IPS DF 4.7 (cell line): Measurements from ENCODE around the gene BPIFB2.
"Not testable (repeated sequence)": the region's sequence is repeated elsewhere in the genome, so short reads cannot be mapped to it uniquely, and the experiment has no call there.

Source experiments
- DNase-seq: peaks from one replicate; pipeline ENCODE4 v3.0.0-alpha.2; 2013; ENCODE audit warnings: low spot score; ENCODE audit errors: extremely low read depth

BPIFB2 gene

GRCh38 chr20:33034901-33035492 lies 27.5 kb downstream of the BPIFB2 start:
- no peak for DNase-seq

GRCh38 chr20:33037456-33037855 lies 30.0 kb downstream of the BPIFB2 start:
- no peak for DNase-seq

- no peak for DNase-seq
Measured at GRCh38 chr20:33038243-33038642, 30.7 kb downstream of the BPIFB2 start.

GRCh38 chr20:33042430-33042829 lies 34.9 kb downstream of the BPIFB2 start:
- DNase-seq: no peak

- DNase-seq: no peak
Measured at GRCh38 chr20:33042983-33043730, 35.7 kb downstream of the BPIFB2 start.

- DNase-seq: no peak
Measured at GRCh38 chr20:33043731-33044181, 36.3 kb downstream of the BPIFB2 start.

- not testable (repeated sequence) for DNase-seq
Measured at GRCh38 chr20:33045129-33045721, 37.7 kb downstream of the BPIFB2 start.

GRCh38 chr20:33046412-33046811 lies 38.9 kb downstream of the BPIFB2 start:
- no peak for DNase-seq

- DNase-seq: no peak
Measured at GRCh38 chr20:33051333-33051732, 43.8 kb downstream of the BPIFB2 start.

GRCh38 chr20:33053291-33054106 lies 46.0 kb downstream of the BPIFB2 start, which contains the start of gene BPIFB3:
Gene BPIFB3 (plus strand): TSS chr20:33053903. CDS start chr20:33055436, 1,533 bp downstream.
- no peak for DNase-seq

- no peak for DNase-seq
Measured at GRCh38 chr20:33054381-33054780, 46.9 kb downstream of the BPIFB2 start.

GRCh38 chr20:33054791-33055190 lies 47.3 kb downstream of the BPIFB2 start:
- DNase-seq: no peak

GRCh38 chr20:33059136-33059535 lies 51.6 kb downstream of the BPIFB2 start:
- DNase-seq: no peak

- no peak for DNase-seq
Measured at GRCh38 chr20:33059741-33060390, 52.4 kb downstream of the BPIFB2 start.

GRCh38 chr20:33061658-33062028 lies 54.1 kb downstream of the BPIFB2 start:
- no peak for DNase-seq

- DNase-seq: no peak
Measured at GRCh38 chr20:33062105-33062824, 54.8 kb downstream of the BPIFB2 start.

- no peak for DNase-seq
Measured at GRCh38 chr20:33062825-33063149, 55.3 kb downstream of the BPIFB2 start.

GRCh38 chr20:33063271-33063670 lies 55.8 kb downstream of the BPIFB2 start:
- DNase-seq: no peak

- no peak for DNase-seq
Measured at GRCh38 chr20:33064572-33065287, 57.2 kb downstream of the BPIFB2 start.

- no peak for DNase-seq
Measured at GRCh38 chr20:33065785-33066184, 58.3 kb downstream of the BPIFB2 start.
